Spinal cord (tissue), 10 donors: ENCODE results near the gene CDH13. TPM values are rescaled to one million over a fixed set of nuclear protein-coding genes. Genes with fewer than 3 reads are reported as not detected.

ENCODE experiments used
- DNase-seq, 6 donors: peaks; one replicate each; pipeline versions ENCODE4 v3.0.0 to v3.0.0-alpha.2; 2013 to 2015; ENCODE audit warnings: low spot score in 6 of 6, low read depth in 4 of 6
- H3K27ac ChIP-seq: one replicate; pipeline ENCODE4 v1.5.1; 2013; ENCODE audit warnings: low read depth, low read length, control low read depth
- H3K27me3 ChIP-seq: one replicate; pipeline ENCODE4 v1.6.1; 2013; ENCODE audit warnings: low read length; ENCODE audit not compliant: control insufficient read depth, insufficient read depth
- H3K36me3 ChIP-seq: one replicate; pipeline ENCODE4 v1.6.1; 2013; ENCODE audit warnings: low read length; ENCODE audit not compliant: control insufficient read depth, insufficient read depth
- H3K4me1 ChIP-seq: one replicate; pipeline ENCODE4 v1.6.1; 2013; ENCODE audit warnings: low read length; ENCODE audit not compliant: control insufficient read depth, insufficient read depth
- H3K4me3 ChIP-seq: one replicate; pipeline ENCODE4 v1.5.1; 2013; ENCODE audit warnings: low read depth, low read length, control low read depth
- H3K9me3 ChIP-seq: one replicate; pipeline ENCODE4 v1.6.1; 2013; ENCODE audit warnings: low read length; ENCODE audit not compliant: control insufficient read depth, insufficient read depth
- WGBS: methylation state at CpG from one replicate; pipeline ENCODE4 v1.1.5; 2013; ENCODE audit warnings: missing lambda C conversion rate; ENCODE audit not compliant: insufficient coverage; 5-methylcytosine and 5-hydroxymethylcytosine counted together
- polyA plus RNA-seq, 2 donors: library from polyadenylated mRNA; unstranded; fragments of 120-200 nt; gene quantifications; one replicate each; pipeline ENCODE4 v1.2.1, GENCODE V29; 2013; ENCODE audit not compliant: insufficient read length in 2 of 2
- total RNA-seq, 2 donors: library from RNA; depleted of rRNA in 1 of 2; stranded (reverse); fragments of 120-200 nt in 1 of 2; fragments of >200 nt in 1 of 2; gene quantifications; one replicate each; pipeline versions ENCODE4 v1.2.3 to v1.2.4, GENCODE V29; 2013 to 2014
- donor health status: healthy.

Gene CDH13
- total and polyA plus RNA-seq, 4 donors = 34.5 to 82.3 (median 76.4) TPM

DNA sequence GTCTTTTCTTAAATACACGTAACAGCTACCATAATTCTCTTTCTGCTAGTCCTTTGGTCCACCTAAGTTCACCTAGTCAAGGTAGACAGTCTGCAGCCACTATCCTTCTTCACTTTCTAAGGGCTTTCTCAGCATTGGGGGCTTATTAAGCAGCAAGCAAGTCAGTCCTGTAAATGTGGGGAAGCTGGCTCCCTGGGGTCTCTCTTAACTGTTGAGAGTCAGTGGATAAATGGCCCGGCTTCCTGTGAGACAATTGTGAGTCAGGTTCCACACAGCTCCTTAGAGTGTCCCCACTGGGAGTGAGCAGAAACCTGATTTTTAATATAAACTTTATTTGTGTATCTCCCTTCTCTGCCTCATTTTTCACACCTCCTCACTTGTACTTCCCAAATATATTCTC lies 132.1 kb downstream of the CDH13 start:
- no peaks in the 10 kb centered on the region for H3K27me3 ChIP-seq
- H3K4me3 ChIP-seq = no peak overlapping the region
- H3K9me3 ChIP-seq = no peaks in the 10 kb centered on the region
- no peaks in the 10 kb centered on the region for H3K36me3 ChIP-seq
- WGBS = 91% methylated on average over 1 of the region's 2 CpGs
- DNase-seq = peak in 1 of 6 donors; percentile 21
- H3K27ac ChIP-seq = no peak overlapping the region
- H3K4me1 ChIP-seq = no peaks in the 10 kb centered on the region

DNA sequence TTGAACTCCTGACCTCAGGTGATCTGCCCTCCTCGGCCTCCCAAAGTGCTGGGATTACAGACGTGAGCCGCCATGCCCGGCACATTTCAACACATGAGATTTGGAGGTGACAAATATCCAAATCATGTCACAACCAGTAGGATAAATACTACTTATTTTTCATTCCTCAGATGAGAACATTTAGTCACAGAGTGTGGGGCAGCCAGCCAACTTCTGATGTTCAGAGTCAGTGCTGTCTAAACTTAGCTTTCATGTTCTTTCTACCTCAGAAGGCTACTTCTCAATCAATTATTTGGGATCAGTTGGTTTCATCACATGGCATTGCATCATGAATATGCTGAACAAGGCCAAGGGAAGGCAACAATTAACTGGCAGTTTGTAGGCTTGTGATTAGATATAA lies 134.5 kb downstream of the CDH13 start:
- no peaks in the 10 kb centered on the region for H3K27me3 ChIP-seq
- no CpG with 5 or more reads among the region's 4 CpGs for WGBS
- H3K36me3 ChIP-seq = no peaks in the 10 kb centered on the region
- no peaks in the 10 kb centered on the region for H3K4me1 ChIP-seq
- DNase-seq = peak in 2 of 6 donors; percentile 17 to 37
- no peak overlapping the region for H3K27ac ChIP-seq
- no peak overlapping the region for H3K4me3 ChIP-seq
- no peaks in the 10 kb centered on the region for H3K9me3 ChIP-seq

DNA sequence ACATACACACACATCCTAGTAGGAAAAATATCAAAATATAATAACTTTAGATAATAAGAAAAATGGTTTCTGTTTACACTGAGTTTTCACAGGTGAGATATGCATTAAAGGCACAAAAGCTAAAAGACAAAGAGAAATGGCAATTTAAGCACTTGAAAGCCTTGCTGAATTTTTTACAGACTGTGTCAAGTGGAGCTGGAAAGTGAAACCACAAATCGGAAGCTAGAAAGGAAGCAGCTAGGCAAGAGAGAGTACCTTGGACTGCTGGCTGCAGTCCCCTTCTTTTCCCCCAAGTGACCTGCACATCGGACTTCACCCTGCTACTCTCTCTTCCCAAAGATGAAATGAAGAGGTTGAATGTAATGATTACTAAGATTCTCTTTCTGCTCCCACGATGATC lies 135.1 kb downstream of the CDH13 start:
- Histone ChIP-seq H3K27ac (no peak overlapping the region), H3K27me3 (no peaks in the 10 kb centered on the region), H3K36me3 (no peaks in the 10 kb centered on the region), H3K9me3 (no peaks in the 10 kb centered on the region), H3K4me3 (no peak overlapping the region), H3K4me1 (no peaks in the 10 kb centered on the region)
- whole genome bisulfite sequencing = no CpG with 5 or more reads among the region's 3 CpGs
- DNase-seq = peak in 1 of 6 donors; percentile 26

DNA sequence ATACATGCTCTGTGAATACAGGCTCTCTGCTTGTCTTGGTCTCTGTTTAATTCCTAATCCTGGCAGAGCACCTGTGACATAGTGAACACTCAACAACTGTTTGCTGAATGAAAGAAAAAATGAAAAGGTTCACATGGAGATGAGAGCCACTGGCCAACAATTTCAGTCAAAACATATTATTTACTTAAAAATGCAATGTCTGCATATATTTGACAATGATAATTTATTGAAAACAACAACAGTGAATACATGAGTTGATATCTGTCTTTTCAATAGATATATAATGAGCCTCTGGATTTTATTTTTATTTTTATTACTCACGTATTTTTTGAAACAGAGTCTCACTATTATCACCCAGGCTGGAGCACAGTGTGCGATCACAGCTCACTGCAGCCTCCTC lies 136.6 kb downstream of the CDH13 start:
- 100% methylated on average over 2 of the region's 2 CpGs for WGBS
- no peaks in the 10 kb centered on the region for H3K9me3 ChIP-seq
- H3K4me3 ChIP-seq = no peak overlapping the region
- DNase-seq = no peak
- no peaks in the 10 kb centered on the region for H3K27me3 ChIP-seq
- peaks cover 4% of the 10 kb centered on the region for H3K4me1 ChIP-seq
- no peaks in the 10 kb centered on the region for H3K36me3 ChIP-seq
- H3K27ac ChIP-seq = no peak overlapping the region

DNA sequence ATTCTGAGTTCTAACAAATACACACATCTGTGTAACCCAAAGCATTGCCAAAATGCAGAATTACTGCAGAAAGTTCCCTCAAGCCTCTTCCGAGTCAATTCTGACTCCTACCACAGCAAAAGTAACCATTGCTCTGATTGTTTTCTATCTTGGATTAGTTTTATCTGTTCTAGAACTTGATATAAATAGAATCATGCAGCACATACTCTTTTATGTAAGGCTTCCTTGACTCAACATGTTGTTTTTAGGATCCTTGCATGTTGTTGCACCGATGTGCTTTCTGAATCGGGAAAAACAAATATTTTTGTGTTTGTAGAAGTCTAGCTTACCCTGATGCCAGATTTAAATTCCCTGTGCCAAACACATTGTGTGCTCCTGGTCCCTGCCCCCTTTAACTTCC lies 140.4 kb downstream of the CDH13 start:
- Histone ChIP-seq H3K27ac (no peak overlapping the region), H3K36me3 (no peaks in the 10 kb centered on the region), H3K9me3 (no peaks in the 10 kb centered on the region), H3K27me3 (no peaks in the 10 kb centered on the region), H3K4me1 (peaks cover 4% of the 10 kb centered on the region), H3K4me3 (no peak overlapping the region)
- no CpG with 5 or more reads among the region's 3 CpGs for WGBS
- no peak for DNase-seq

DNA sequence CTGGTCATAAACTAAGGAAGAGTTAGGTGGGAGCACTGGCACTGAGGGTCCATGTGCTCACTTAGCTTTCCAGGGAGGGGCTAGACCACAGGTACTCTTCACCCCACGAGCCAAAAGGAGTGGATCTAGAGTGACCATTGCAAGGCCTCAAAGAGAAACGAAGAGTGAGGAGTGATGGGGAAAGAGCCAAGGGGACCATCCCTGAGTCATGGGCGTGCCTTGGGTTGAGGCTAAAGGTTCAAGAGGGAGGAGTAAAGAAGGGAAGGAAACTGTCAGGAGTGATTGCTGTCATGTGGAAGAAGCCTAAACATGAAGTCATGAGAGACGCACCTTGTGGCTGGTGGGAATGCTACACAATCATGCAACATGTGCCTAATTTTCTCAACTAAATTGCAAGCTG lies 141.0 kb downstream of the CDH13 start:
- no peak overlapping the region for H3K4me3 ChIP-seq
- H3K36me3 ChIP-seq = no peaks in the 10 kb centered on the region
- WGBS = 96% methylated on average over 4 of the region's 4 CpGs
- H3K4me1 ChIP-seq = peaks cover 4% of the 10 kb centered on the region
- H3K27ac ChIP-seq = no peak overlapping the region
- H3K9me3 ChIP-seq = no peaks in the 10 kb centered on the region
- no peaks in the 10 kb centered on the region for H3K27me3 ChIP-seq
- no peak for DNase-seq

DNA sequence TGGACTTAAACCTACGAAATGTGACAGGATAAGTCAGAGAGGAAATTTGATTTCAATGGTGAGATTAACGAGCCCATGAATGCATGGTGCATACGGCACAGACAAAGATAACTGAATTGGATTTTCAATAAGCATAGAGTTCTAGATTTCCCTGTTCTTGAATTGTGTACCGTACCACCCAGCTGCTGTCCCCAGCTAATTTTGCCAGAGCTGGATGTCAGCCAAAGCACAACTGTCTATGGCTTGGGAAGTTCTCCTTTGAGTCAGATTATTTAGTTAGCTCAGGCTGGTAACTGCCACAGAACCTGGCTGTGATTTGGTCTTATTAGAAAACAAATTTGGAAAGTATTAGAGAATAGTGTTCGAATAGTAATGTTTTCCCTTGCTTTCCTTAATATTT lies 143.1 kb downstream of the CDH13 start:
- DNase-seq = peak in 2 of 6 donors; percentile 22 to 43
- 61% methylated on average over 4 of the region's 5 CpGs for WGBS
- H3K4me3 ChIP-seq = no peak overlapping the region
- peaks cover 8% of the 10 kb centered on the region for H3K4me1 ChIP-seq
- no peaks in the 10 kb centered on the region for H3K36me3 ChIP-seq
- no peak overlapping the region for H3K27ac ChIP-seq
- H3K9me3 ChIP-seq = no peaks in the 10 kb centered on the region
- H3K27me3 ChIP-seq = no peaks in the 10 kb centered on the region

DNA sequence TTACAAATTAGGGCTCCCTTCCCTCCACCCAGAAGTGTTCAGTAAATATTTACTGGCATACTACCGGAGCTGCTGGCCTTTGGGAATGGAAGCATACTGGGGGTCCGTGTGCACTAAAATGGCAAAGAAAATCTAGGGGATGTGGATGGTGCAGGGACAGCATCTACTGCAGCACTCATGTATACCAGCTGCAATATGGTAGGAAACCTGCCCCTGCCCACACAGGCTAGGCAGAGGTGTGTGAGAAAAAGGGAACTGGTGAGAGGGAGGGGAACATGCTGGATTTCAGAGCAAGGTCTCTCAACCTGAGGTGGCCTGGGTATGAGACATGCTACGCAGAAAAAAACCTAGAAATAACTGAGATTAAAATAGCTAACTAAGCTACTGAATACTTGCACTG lies 145.4 kb downstream of the CDH13 start:
- Histone ChIP-seq H3K27me3 (no peaks in the 10 kb centered on the region), H3K9me3 (no peaks in the 10 kb centered on the region), H3K27ac (no peak overlapping the region), H3K36me3 (no peaks in the 10 kb centered on the region), H3K4me3 (no peak overlapping the region), H3K4me1 (peaks cover 8% of the 10 kb centered on the region)
- DNase-seq = no peak
- 83% methylated on average over 1 of the region's 3 CpGs for WGBS

DNA sequence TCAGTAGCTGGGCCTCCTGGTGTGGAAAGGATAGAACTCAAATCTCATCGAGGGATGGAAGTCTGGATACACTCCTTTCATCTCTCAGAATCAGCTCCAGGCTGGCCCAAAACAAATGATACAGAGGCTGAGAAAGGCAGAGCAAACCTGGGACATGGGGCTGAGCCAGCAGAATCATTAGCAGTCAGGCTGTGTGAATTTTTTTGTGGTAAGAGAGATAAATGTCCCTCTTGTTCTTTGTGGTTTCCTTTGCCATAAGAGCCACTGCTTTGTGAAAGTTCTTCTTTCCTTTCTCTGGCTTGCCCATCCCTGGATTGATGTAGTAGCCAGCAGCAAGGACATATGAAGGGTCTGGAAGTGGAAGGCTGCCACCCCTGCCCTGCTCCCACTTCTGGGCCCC lies 146.2 kb downstream of the CDH13 start:
- Histone ChIP-seq H3K4me3 (no peak overlapping the region), H3K27ac (no peak overlapping the region), H3K9me3 (no peaks in the 10 kb centered on the region), H3K36me3 (no peaks in the 10 kb centered on the region), H3K27me3 (no peaks in the 10 kb centered on the region), H3K4me1 (peaks cover 5% of the 10 kb centered on the region)
- no CpG with 5 or more reads among the region's 1 CpG for WGBS
- peak in 1 of 6 donors; percentile 44 for DNase-seq

DNA sequence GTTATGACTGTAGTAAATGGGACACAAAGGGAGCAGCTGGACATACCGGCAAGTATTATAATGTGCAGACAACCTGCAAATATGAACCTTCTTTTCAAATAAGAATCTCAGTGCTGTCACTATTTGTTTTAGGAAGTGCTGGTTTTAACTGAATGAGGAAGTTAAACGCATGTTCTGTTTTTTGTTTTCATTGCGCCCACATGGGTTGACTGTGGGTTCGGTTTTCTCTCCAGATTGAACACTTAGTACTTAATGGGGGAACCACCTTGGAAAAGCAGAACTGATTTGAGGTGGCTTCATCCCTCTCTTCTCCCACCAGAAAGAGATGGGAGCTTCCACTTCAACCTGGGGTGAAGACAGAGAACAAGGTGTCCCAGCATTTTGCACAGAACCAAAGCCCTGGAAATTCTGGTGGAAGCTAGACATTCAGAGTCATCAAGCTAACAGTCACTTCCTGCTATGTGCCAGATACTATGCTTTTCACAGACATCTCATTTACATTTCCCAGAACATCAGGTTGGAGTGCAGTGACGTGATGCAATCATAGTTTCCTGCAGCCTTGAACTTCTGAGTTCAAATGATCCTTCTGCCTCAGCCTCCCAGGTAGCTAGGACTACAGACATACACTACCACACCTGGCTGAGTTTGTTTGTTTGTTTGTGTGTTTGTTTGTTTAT lies 149.8 kb downstream of the CDH13 start:
- H3K9me3 ChIP-seq = no peaks in the 10 kb centered on the region
- H3K27me3 ChIP-seq = no peaks in the 10 kb centered on the region
- H3K4me3 ChIP-seq = no peak overlapping the region
- no peaks in the 10 kb centered on the region for H3K36me3 ChIP-seq
- no peak overlapping the region for H3K27ac ChIP-seq
- no peak for DNase-seq
- WGBS = 80% methylated on average over 3 of the region's 5 CpGs
- peaks cover 5% of the 10 kb centered on the region for H3K4me1 ChIP-seq
